B cell (primary cell): ENCODE measurements around the gene AKR7A2.

Experiments used
- CTCF ChIP-seq: fragments of 200-600 bp; IDR thresholded peaks from one replicate; pipeline ENCODE4 v1.8.0; 2022; ENCODE audit warnings: antibody characterized with exemption, mild to moderate bottlenecking
- EZH2 ChIP-seq: IDR thresholded peaks from 2 replicates; pipeline ENCODE4 v1.6.1; 2012; ENCODE audit warnings: borderline replicate concordance, low read depth, mild to moderate bottlenecking, moderate library complexity, low read length; ENCODE audit not compliant: insufficient read depth, poor library complexity, severe bottlenecking

GRCh38 chr1:19322481-19322880 is 10.5 kb upstream of the AKR7A2 start:
- TF ChIP-seq EZH2 (no peak), CTCF (no peak)
